Panc1 (cell line): ENCODE results near the gene KERA. TPM values are rescaled to one million over a fixed set of nuclear protein-coding genes. Genes with fewer than 3 reads are reported as not detected.

Experiments
- ATAC-seq: fragments of 200-7000 bp; cut with Tn5 transposase; 2 replicates; pipeline ENCODE4 v1.9.1; 2020; ENCODE audit warnings: mild to moderate bottlenecking, moderate library complexity
- Bru-seq: library from RNA; stranded (reverse); fragments of 400-500 nt; gene quantifications from one replicate; lab custom pipeline; 2021; lab: Mats Ljungman, UMichigan
- BruChase-seq, 2 experiments: library from RNA; stranded (reverse); fragments of 400-500 nt; gene quantifications; one replicate each; lab custom pipeline; 2021; lab: Mats Ljungman, UMichigan
- BruUV-seq: library from RNA; stranded (reverse); fragments of 400-500 nt; replicated peaks from 2 replicates; lab custom pipeline; 2021; lab: Mats Ljungman, UMichigan
- CTCF ChIA-PET: fragments of 300-600 bp; sonication (Branson Sonifier 250); formaldehyde crosslinking; loops from one replicate; lab custom pipeline; 2022; ENCODE audit warnings: antibody characterized with exemption; lab: Charles Lee
- POLR2A ChIA-PET: fragments of 300-600 bp; sonication (Branson Sonifier 250); formaldehyde crosslinking; loops from one replicate; lab custom pipeline; 2022; ENCODE audit warnings: antibody characterized with exemption; lab: Charles Lee
- DNase-seq: peaks from one replicate; pipeline ENCODE4 v3.0.0-alpha.2; 2010; ENCODE audit warnings: low read depth, low spot score
- H3K27ac ChIP-seq: 2 replicates; pipeline ENCODE4 v1.5.1; 2011; ENCODE audit warnings: mild to moderate bottlenecking, low read length, inconsistent platforms
- H3K27me3 ChIP-seq: fragments of 200-500 bp; sonication (Bioruptor generic); 2 replicates; pipeline ENCODE4 v1.6.0; 2014; ENCODE audit warnings: low read length, inconsistent platforms; ENCODE audit not compliant: control insufficient read depth, insufficient read depth
- H3K36me3 ChIP-seq: fragments of 200-500 bp; sonication (Bioruptor generic); 2 replicates; pipeline ENCODE4 v1.5.1; 2014; ENCODE audit warnings: inconsistent platforms, mild to moderate bottlenecking, low read length, moderate library complexity; ENCODE audit not compliant: control insufficient read depth, insufficient read depth
- H3K4me1 ChIP-seq: 2 replicates; pipeline ENCODE4 v1.5.1; 2011; ENCODE audit warnings: inconsistent platforms, mild to moderate bottlenecking, low read length, moderate library complexity; ENCODE audit not compliant: control insufficient read depth, insufficient read depth
- H3K4me3 ChIP-seq, 2 experiments: 2 replicates each; pipeline ENCODE4 v1.5.1; 2011 to 2012; ENCODE audit warnings: low read depth in 2 of 2, low read length in 2 of 2, mild to moderate bottlenecking in 2 of 2, inconsistent platforms in 1 of 2, moderate library complexity in 1 of 2
- H3K9me3 ChIP-seq: fragments of 200-500 bp; sonication (Bioruptor generic); 2 replicates; pipeline ENCODE4 v1.5.1; 2014; ENCODE audit warnings: low read depth, mild to moderate bottlenecking, inconsistent platforms, low read length, moderate library complexity; ENCODE audit not compliant: control insufficient read depth, insufficient read depth
- POLR2AphosphoS5 ChIP-seq: IDR thresholded peaks from 2 replicates; pipeline ENCODE4 v1.6.1; 2012; ENCODE audit warnings: mild to moderate bottlenecking, low read depth, low read length, moderate library complexity
- SIN3A ChIP-seq: IDR thresholded peaks from 2 replicates; pipeline ENCODE4 v1.6.1; 2012; ENCODE audit warnings: low read depth, mild to moderate bottlenecking, low read length, moderate library complexity, borderline replicate concordance; ENCODE audit not compliant: insufficient read depth
- TCF7L2 ChIP-seq: IDR thresholded peaks from 2 replicates; pipeline ENCODE4 v1.6.1; 2011; ENCODE audit warnings: mild to moderate bottlenecking, low read depth, low read length, inconsistent platforms
- in situ Hi-C: cut with HindIII; loops from 2 replicates; pipeline ENCODE4 v1.10.0; 2016; ENCODE audit warnings: low sequenced_read_pairs, low pct_unique_long_range_greater_than_20kb
- intact Hi-C: fragments of 100-400 bp; cut with micrococcal nuclease; formaldehyde crosslinking; loops from one replicate; pipeline ENCODE4 v1.10.0; 2022; ENCODE audit not compliant: unreplicated experiment
- long read RNA-seq: library from polyadenylated mRNA; unstranded; transcript quantifications from one replicate; pipeline ENCODE4 v2.0.0, GENCODE V29; 2021; ENCODE audit not compliant: unreplicated experiment
- polyA plus RNA-seq: library from polyadenylated mRNA; unstranded; fragments of >200 nt; gene quantifications from one replicate; pipeline ENCODE4 v1.2.1, GENCODE V29; 2012; ENCODE audit warnings: missing spikeins; ENCODE audit not compliant: insufficient read length
- total RNA-seq: library from RNA; stranded (reverse); gene quantifications from one replicate; pipeline ENCODE4 v1.2.1, GENCODE V29; 2021; ENCODE audit not compliant: unreplicated experiment
- TF ChIP-seq, protein P1 (sequence below): fragments of 450-650 bp; IDR thresholded peaks from 2 replicates; pipeline ENCODE4 v1.5.1; 2017; ENCODE audit warnings: mild to moderate bottlenecking
- TF ChIP-seq, protein P2 (sequence below), 2 experiments: IDR thresholded peaks; 2 replicates each; pipeline ENCODE4 v1.6.1; 2011 to 2012; ENCODE audit warnings: low read depth in 2 of 2, control low read depth in 1 of 2, low read length in 1 of 2, mild to moderate bottlenecking in 1 of 2, moderate library complexity in 1 of 2; ENCODE audit not compliant: insufficient read depth in 1 of 2

The KERA gene, protein sequence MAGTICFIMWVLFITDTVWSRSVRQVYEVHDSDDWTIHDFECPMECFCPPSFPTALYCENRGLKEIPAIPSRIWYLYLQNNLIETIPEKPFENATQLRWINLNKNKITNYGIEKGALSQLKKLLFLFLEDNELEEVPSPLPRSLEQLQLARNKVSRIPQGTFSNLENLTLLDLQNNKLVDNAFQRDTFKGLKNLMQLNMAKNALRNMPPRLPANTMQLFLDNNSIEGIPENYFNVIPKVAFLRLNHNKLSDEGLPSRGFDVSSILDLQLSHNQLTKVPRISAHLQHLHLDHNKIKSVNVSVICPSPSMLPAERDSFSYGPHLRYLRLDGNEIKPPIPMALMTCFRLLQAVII
- total RNA-seq: not detected
- not detected for polyA plus RNA-seq
- Bru-seq, nascent RNA: not detected
- BruChase-seq, experiment 1, labeled RNA remaining after a 2-hour chase: not detected
- not detected for BruChase-seq, experiment 2, labeled RNA remaining after a 6-hour chase
- long read RNA-seq: 0 reads

DNA sequence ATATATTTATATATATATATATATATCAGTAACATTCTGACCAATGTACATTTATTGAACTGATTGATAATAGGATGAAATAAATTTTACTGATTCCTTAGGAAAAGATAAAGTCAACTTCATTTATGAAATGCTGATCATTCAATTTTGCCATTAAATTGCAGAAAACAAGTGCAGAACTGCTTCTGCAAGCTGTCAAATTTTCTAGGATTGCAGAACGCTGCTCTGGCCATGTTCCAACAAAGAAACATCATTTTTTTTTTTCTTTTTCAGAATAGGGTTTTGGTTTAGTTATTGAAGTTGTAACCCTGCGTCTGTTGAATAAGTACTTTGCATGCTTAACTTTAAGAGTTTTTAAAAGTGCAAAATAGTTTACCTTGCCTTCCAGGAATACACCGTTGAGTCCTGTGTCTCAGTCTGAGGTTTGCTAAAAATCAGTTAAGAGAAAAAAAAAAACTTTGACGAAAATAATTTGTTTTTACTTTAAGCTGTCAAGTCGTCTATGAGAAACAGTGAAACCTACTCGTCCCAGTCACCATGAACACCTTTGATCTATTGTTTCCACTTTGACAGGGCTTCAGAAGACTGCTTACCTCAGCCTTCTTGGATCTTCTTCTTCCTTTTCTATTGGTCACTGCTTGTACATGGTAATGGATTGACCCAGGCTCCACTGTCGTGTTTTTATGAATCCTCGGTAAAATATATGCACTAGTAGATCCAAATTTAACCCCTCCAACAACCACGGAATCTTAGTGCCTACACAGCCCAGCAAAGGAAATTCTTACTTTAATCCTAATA lies at the start of gene KERA:
Gene KERA (minus strand): TSS at position 657 of the 798 bp plus-strand sequence. CDS start 1,743 bp downstream, outside the sequence.
- BruUV-seq: no TSS peak
- H3K4me3 ChIP-seq: no peak within 1 kb of the TSS
- no peak for ATAC-seq
- H3K27me3 ChIP-seq: no peaks in the 10 kb centered on the region
- no peaks in the 10 kb centered on the region for H3K36me3 ChIP-seq
- POLR2A ChIA-PET: no interaction called here
- TF ChIP-seq TCF7L2 (no peak), SIN3A (no peak), POLR2AphosphoS5 (no peak)
- TF ChIP-seq, protein P1, sequence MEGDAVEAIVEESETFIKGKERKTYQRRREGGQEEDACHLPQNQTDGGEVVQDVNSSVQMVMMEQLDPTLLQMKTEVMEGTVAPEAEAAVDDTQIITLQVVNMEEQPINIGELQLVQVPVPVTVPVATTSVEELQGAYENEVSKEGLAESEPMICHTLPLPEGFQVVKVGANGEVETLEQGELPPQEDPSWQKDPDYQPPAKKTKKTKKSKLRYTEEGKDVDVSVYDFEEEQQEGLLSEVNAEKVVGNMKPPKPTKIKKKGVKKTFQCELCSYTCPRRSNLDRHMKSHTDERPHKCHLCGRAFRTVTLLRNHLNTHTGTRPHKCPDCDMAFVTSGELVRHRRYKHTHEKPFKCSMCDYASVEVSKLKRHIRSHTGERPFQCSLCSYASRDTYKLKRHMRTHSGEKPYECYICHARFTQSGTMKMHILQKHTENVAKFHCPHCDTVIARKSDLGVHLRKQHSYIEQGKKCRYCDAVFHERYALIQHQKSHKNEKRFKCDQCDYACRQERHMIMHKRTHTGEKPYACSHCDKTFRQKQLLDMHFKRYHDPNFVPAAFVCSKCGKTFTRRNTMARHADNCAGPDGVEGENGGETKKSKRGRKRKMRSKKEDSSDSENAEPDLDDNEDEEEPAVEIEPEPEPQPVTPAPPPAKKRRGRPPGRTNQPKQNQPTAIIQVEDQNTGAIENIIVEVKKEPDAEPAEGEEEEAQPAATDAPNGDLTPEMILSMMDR: no peak
- TF ChIP-seq, protein P2, sequence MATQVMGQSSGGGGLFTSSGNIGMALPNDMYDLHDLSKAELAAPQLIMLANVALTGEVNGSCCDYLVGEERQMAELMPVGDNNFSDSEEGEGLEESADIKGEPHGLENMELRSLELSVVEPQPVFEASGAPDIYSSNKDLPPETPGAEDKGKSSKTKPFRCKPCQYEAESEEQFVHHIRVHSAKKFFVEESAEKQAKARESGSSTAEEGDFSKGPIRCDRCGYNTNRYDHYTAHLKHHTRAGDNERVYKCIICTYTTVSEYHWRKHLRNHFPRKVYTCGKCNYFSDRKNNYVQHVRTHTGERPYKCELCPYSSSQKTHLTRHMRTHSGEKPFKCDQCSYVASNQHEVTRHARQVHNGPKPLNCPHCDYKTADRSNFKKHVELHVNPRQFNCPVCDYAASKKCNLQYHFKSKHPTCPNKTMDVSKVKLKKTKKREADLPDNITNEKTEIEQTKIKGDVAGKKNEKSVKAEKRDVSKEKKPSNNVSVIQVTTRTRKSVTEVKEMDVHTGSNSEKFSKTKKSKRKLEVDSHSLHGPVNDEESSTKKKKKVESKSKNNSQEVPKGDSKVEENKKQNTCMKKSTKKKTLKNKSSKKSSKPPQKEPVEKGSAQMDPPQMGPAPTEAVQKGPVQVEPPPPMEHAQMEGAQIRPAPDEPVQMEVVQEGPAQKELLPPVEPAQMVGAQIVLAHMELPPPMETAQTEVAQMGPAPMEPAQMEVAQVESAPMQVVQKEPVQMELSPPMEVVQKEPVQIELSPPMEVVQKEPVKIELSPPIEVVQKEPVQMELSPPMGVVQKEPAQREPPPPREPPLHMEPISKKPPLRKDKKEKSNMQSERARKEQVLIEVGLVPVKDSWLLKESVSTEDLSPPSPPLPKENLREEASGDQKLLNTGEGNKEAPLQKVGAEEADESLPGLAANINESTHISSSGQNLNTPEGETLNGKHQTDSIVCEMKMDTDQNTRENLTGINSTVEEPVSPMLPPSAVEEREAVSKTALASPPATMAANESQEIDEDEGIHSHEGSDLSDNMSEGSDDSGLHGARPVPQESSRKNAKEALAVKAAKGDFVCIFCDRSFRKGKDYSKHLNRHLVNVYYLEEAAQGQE (IDR thresholded peaks at IDR 0.05; ENCODE audit: insufficient read depth in 1 of 2, low read depth in 2 of 2, low read length in 1 of 2): no peak
- no peaks in the 10 kb centered on the region for H3K4me1 ChIP-seq
- intact Hi-C loops (no loop called here), in situ Hi-C loops (no loop called here)
- H3K9me3 ChIP-seq: no peaks in the 10 kb centered on the region
- DNase-seq: no peak
- CTCF ChIA-PET: no interaction called here
- H3K27ac ChIP-seq: no peak within 1 kb of the TSS

DNA sequence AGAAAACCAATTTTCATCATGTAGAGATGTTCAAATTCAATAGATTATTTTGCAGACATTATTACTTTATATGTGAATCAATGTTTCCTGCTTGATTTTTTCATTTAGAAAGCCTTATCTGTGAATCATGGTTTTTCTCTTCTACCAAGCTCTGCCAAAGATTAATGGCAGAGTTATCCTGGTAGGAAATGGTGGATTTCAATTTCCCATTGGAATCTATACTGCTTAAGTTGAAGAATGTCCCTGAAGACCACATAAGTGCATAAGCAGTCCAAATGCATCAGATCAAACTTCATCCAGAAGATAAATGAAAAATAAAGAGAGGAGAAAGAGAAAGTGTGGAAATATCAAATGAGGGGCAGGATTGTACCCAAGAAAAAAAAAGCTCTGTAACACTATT lies 48.5 kb upstream of the KERA start:
- ATAC-seq: no peak
- no TSS peak for BruUV-seq
- H3K36me3 ChIP-seq: no peaks in the 10 kb centered on the region
- H3K4me3 ChIP-seq: no peak overlapping the region
- no peaks in the 10 kb centered on the region for H3K9me3 ChIP-seq
- no peaks in the 10 kb centered on the region for H3K4me1 ChIP-seq
- CTCF ChIA-PET: no interaction called here
- no peak overlapping the region for H3K27ac ChIP-seq
- TF ChIP-seq, protein P1: no peak
- no peak for TF ChIP-seq SIN3A
- TF ChIP-seq TCF7L2: no peak
- no peak for TF ChIP-seq POLR2AphosphoS5
- TF ChIP-seq, protein P2 (IDR thresholded peaks at IDR 0.05; ENCODE audit: insufficient read depth in 1 of 2, low read depth in 2 of 2, low read length in 1 of 2): no peak
- H3K27me3 ChIP-seq: no peaks in the 10 kb centered on the region
- POLR2A ChIA-PET: no interaction called here
- no peak for DNase-seq
- intact Hi-C loops (no loop called here), in situ Hi-C loops (no loop called here)
